Cardiac muscle cell (in vitro differentiated cells and primary cell): Measurements from ENCODE around the gene PITPNC1. TPM values are rescaled to one million over a fixed set of nuclear protein-coding genes. Genes with fewer than 3 reads are reported as not detected.
"Not testable (repeated sequence)": the region's sequence is repeated elsewhere in the genome, so short reads cannot be mapped to it uniquely, and the experiment has no call there.

Experiments used
- DNase-seq, 2 donors: peaks; one replicate each; pipeline versions ENCODE4 v3.0.0 to v3.0.0-alpha.2; 2010 to 2017; ENCODE audit warnings: low read depth in 1 of 2, low spot score in 1 of 2
- H3K27ac ChIP-seq: fragments of 200-600 bp; sonication (generic); 2 replicates; pipeline ENCODE4 v1.5.1; 2016
- H3K27me3 ChIP-seq: fragments of 200-600 bp; sonication (generic); 2 replicates; pipeline ENCODE4 v1.6.0; 2016; ENCODE audit warnings: control low read depth
- H3K36me3 ChIP-seq: fragments of 200-600 bp; sonication (generic); 2 replicates; pipeline ENCODE4 v1.5.1; 2016; ENCODE audit warnings: control low read depth
- H3K4me1 ChIP-seq: fragments of 200-600 bp; sonication (generic); 2 replicates; pipeline ENCODE4 v1.8.1; 2017; ENCODE audit warnings: low read depth, mild to moderate bottlenecking, mixed run types
- H3K4me3 ChIP-seq: fragments of 200-600 bp; sonication (generic); 2 replicates; pipeline ENCODE4 v1.5.1; 2016; ENCODE audit warnings: mild to moderate bottlenecking
- H3K9me3 ChIP-seq: fragments of 200-600 bp; sonication (generic); 2 replicates; pipeline ENCODE4 v1.5.1; 2017; ENCODE audit warnings: low read depth, mild to moderate bottlenecking, control low read depth
- polyA plus RNA-seq: library from polyadenylated mRNA; unstranded; fragments of >200 nt; fragmentation: Nextera tagmentation; extraction: Ambion mirVana; gene quantifications from 2 replicates; pipeline ENCODE4 v1.2.1, GENCODE V29; 2016
- total RNA-seq: library from RNA; depleted of rRNA; stranded (reverse); fragments of >200 nt; gene quantifications from 2 replicates; pipeline ENCODE4 v1.2.3, GENCODE V29; 2016
- TF ChIP-seq, protein P1 (sequence below): IDR thresholded peaks from 2 replicates; pipeline ENCODE4 v1.5.1; 2012; ENCODE audit warnings: low read depth, mild to moderate bottlenecking, low read length

The PITPNC1 gene
- total and polyA plus RNA-seq, 2 experiments from 2014 or later = 4.8 to 5.7 TPM

DNA sequence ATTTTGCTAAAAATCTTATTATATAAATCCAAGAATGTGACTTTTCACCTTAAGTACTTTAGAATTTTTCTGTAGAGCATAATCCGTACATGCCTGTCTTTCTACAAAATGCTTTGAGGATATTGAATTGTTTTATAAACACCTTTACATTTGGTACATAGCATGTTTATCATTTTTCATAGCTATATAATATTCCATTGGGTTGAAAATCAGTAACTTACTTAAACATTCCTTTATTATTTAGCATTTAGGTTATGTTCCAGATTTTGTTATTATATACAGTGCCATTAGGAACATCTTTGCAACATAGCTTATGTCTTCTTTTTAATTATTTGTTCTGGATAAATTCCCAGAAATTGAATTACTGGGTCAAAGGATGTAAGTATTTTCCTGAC is 323.6 kb downstream of the PITPNC1 start:
- Histone ChIP-seq H3K9me3 (no peaks in the 10 kb centered on the region), H3K27me3 (no peaks in the 10 kb centered on the region), H3K27ac (no peak overlapping the region), H3K4me3 (no peak overlapping the region), H3K4me1 (no peaks in the 10 kb centered on the region), H3K36me3 (no peaks in the 10 kb centered on the region)
- no peak for DNase-seq
- TF ChIP-seq, protein P1, sequence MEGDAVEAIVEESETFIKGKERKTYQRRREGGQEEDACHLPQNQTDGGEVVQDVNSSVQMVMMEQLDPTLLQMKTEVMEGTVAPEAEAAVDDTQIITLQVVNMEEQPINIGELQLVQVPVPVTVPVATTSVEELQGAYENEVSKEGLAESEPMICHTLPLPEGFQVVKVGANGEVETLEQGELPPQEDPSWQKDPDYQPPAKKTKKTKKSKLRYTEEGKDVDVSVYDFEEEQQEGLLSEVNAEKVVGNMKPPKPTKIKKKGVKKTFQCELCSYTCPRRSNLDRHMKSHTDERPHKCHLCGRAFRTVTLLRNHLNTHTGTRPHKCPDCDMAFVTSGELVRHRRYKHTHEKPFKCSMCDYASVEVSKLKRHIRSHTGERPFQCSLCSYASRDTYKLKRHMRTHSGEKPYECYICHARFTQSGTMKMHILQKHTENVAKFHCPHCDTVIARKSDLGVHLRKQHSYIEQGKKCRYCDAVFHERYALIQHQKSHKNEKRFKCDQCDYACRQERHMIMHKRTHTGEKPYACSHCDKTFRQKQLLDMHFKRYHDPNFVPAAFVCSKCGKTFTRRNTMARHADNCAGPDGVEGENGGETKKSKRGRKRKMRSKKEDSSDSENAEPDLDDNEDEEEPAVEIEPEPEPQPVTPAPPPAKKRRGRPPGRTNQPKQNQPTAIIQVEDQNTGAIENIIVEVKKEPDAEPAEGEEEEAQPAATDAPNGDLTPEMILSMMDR = no peak

DNA sequence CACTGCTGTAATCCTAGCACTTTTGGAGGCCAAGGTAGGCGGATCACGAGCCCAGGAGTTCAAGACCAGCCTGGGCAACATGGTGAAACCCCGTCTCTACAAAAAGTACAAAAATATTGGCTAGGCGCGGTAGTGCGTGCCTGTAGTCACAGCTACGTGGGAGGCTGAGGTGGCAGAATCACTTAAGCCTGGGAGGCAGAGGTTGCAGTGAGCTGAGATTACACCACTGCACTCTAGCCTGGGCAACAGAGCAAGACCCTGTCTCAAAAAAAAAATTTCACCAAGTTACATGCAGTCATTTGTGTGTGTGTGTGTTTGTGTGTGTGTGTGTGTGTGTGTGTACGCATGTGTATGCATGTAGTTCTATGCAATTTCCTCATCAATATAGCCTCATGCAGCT is 325.8 kb downstream of the PITPNC1 start:
- not testable (repeated sequence) for H3K27me3 ChIP-seq, H3K4me1 ChIP-seq, DNase-seq, H3K36me3 ChIP-seq, H3K4me3 ChIP-seq, H3K9me3 ChIP-seq, H3K27ac ChIP-seq

DNA sequence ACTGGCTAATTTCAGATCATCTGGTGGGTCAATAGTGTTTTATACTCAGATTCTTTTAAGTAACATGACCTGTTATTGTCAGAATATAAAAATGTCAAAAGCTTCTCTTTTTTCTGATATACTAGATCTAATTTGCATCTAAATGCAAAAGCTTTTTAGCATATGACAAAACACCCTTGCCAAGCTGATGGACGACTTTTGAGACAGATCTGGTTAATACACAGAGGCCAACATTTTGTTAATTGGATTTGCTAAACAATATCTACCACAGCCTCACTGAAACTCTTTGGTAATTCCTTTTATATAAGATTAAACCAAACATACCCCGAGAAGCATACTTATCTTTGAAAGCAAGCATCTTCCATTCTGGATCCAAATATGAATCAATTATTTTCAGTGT is 330.4 kb downstream of the PITPNC1 start:
- H3K27ac ChIP-seq = no peak overlapping the region
- no peaks in the 10 kb centered on the region for H3K9me3 ChIP-seq
- no peak overlapping the region for H3K4me3 ChIP-seq
- H3K36me3 ChIP-seq = no peaks in the 10 kb centered on the region
- TF ChIP-seq, protein P1 = no peak
- H3K4me1 ChIP-seq = no peaks in the 10 kb centered on the region
- H3K27me3 ChIP-seq = no peaks in the 10 kb centered on the region
- no peak for DNase-seq

DNA sequence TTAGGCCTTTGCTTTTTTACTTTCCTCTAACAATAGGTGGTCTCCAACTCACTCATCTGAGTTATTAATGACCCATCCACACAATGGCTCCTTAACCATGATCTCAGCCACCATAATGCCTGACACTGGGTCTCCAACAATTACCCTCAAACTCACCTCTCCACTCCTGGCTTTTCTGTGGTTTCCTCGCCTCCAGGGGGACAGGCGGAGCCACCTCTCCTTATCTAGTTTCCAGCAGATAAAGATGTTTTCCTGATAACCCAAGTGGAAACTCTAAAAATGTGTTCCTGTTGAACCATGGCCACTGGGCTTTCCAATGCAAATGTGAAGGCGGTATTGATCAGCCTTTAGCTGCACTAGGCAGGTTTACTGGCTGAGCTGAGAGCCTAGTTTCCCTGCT is 331.3 kb downstream of the PITPNC1 start:
- Histone ChIP-seq H3K27ac (no peak overlapping the region), H3K4me1 (no peaks in the 10 kb centered on the region), H3K4me3 (no peak overlapping the region), H3K36me3 (no peaks in the 10 kb centered on the region), H3K9me3 (no peaks in the 10 kb centered on the region), H3K27me3 (no peaks in the 10 kb centered on the region)
- DNase-seq = no peak
- TF ChIP-seq, protein P1 = no peak

DNA sequence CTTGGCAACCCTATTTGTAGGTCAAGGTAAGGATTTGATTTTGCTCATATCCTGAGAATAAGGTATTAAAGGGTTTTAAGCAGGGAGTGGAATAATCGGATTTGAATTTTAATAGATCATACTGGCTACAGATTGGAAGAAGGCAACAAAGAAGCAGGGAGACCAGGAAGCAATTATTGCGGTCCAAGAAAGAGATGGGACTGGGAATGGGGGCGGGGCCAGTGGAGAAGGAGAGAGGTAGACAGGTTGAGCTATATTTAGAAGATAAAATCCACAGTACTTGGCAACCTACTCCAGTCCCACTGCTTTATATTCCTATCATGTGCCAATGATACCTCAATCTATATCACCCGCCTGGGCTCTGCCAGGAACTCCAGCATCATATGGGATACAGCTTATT is 334.8 kb downstream of the PITPNC1 start:
- no peak for DNase-seq
- Histone ChIP-seq H3K36me3 (no peaks in the 10 kb centered on the region), H3K9me3 (no peaks in the 10 kb centered on the region), H3K4me1 (no peaks in the 10 kb centered on the region), H3K27ac (no peak overlapping the region), H3K27me3 (no peaks in the 10 kb centered on the region), H3K4me3 (no peak overlapping the region)
- TF ChIP-seq, protein P1 = no peak

DNA sequence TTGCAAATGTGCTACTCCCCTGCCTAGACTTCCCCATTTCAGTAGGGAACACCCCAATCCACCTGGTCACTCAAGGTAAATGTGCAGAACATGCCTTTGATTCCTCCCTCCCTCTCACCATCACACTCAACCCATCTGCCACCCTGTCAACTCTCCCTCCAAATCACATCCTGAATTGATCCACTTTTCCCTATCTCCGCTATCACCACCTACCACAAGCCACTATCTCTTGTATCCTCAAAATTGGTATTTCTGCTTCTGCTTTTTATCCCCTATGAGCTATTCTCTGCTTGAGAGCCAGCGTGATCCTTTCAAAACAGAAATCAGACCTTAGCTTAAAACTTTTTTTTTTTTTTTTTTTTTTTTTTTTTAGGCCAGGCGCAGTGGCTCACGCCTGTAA is 335.3 kb downstream of the PITPNC1 start:
- Histone ChIP-seq H3K27ac (no peak overlapping the region), H3K27me3 (no peaks in the 10 kb centered on the region), H3K9me3 (no peaks in the 10 kb centered on the region), H3K36me3 (no peaks in the 10 kb centered on the region), H3K4me3 (no peak overlapping the region), H3K4me1 (no peaks in the 10 kb centered on the region)
- TF ChIP-seq, protein P1 = no peak
- DNase-seq = no peak
